Retina (tissue), 1 donor: ENCODE data around the gene FBXO31.
A peak's percentile ranks its signal among the peaks of the same experiment; 100 is the strongest.
"Not testable (repeated sequence)": the region's sequence is repeated elsewhere in the genome, so short reads cannot be mapped to it uniquely, and the experiment has no call there.

Source experiments
- DNase-seq: peaks from one replicate; pipeline ENCODE4 v3.0.0-alpha.2; 2016

The FBXO31 gene

GRCh38 chr16:87384875-87385167, 1.2 kb upstream of the FBXO31 start:
- DNase-seq, result not testable (repeated sequence)

GRCh38 chr16:87384162-87384874, 742 bp upstream of the FBXO31 start:
- peak; percentile 99 for DNase-seq

- DNase-seq, result peak; percentile 28
Observed at GRCh38 chr16:87382023-87382785, 1.4 kb downstream of the FBXO31 start.

GRCh38 chr16:87380881-87381280, 2.7 kb downstream of the FBXO31 start:
- DNase-seq, result no peak

GRCh38 chr16:87380403-87380802, 3.2 kb downstream of the FBXO31 start:
- no peak for DNase-seq

GRCh38 chr16:87379312-87379752, 4.2 kb downstream of the FBXO31 start:
- DNase-seq, result not testable (repeated sequence)

- no peak for DNase-seq
Observed at GRCh38 chr16:87376660-87377059, 6.9 kb downstream of the FBXO31 start.

DNA sequence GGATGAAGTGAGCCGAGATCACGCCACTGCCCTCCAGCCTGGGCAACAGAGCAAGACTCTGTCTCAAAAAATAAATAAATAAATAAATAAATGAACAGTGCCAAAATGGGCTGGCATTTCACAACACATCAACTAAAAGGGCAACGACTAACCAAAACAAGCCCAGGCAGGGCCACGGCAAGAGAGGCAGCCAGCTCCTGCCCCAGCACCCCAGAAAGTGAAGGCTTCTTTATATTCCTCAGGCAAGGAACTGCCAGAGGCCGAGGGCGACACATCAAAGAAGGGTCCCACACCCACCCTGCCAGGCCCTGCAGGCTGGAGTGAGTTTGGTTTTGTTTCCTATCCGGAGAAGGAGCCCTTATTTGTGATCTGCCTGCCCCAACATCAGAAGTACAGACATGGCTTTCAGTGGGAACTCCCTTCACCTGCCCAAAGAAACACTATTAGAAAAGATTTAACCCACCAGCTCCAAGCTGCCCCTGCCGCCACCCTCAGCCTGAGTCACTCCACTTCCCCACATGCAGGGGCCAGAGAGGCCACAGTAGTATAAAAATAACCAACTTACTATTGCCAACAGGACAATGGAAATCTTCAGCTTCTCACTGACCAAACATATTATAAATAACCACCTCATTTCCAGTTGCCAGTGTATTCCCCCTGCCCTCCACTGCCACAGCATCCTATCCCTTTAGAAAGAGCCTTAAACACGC, 8.0 kb downstream of the FBXO31 start:
- DNase-seq, result no peak

- DNase-seq, result no peak
Observed at GRCh38 chr16:87374313-87374712, 9.3 kb downstream of the FBXO31 start.

GRCh38 chr16:87372305-87372704, 11.3 kb downstream of the FBXO31 start:
- no peak for DNase-seq

DNA sequence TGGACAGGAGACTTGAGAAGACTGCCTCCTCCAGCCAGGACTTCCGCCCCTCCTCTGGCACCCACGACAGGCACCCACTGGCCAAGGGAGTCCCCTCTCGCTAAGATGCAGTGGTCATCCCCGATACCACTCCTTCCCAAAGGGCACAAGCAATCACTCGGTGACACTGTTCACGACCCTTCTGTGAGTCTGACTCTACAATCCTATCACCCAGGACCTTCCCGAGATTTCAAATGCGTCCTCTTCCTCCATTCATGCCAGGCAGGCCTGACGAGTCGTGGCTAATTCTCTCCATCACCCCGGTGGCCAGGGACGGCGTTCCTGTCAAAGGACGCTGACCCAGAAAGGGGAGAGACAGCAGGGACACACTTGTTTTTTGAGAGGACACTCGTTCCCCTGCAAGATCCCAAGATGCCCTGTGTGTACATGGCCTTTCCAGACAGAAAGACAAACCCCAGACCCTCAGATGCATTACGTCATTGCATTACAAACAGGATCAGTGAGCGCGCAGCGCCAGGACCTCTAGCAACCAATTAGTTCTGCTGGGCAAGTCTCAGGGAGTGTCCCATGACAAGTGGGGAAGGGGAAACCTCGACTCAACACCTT, 12.2 kb downstream of the FBXO31 start:
- DNase-seq, result peak; percentile 77

GRCh38 chr16:87369796-87370719, 13.5 kb downstream of the FBXO31 start:
- no peak for DNase-seq

DNA sequence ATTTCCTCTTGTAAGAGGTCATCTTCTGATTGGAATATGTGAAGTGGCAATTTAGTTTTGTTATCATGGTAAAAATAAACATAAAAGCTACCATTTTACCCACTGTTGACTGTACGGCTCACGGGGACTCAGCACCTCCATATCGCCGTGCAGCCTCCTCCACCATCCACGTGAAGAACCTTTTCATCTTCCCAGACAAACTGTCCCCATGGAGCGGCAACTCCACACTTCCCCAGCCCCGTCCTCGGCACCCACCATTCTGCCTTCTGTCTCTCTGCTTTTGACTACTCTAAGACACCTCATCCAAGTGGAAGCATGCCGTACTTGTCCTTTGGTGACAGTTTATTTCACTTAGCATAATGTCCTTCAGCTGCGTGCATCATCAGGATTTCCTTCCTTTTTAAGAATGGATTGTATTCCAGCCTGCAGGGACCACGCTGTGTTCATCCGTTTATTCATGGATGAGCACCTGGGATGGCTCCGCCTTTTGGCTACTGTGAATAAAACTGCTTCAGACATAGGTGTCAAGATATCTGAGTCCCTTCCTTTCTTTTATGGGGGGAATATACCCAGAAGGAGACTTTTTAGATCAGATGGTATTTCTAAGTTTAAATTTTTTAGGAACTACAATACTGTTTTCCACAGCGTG, 14.3 kb downstream of the FBXO31 start:
- DNase-seq, result no peak

- DNase-seq, result no peak
Observed at GRCh38 chr16:87368029-87368770, 15.4 kb downstream of the FBXO31 start.

GRCh38 chr16:87367529-87367928, 16.0 kb downstream of the FBXO31 start:
- no peak for DNase-seq

- DNase-seq, result no peak
Observed at GRCh38 chr16:87366930-87367329, 16.6 kb downstream of the FBXO31 start.

DNA sequence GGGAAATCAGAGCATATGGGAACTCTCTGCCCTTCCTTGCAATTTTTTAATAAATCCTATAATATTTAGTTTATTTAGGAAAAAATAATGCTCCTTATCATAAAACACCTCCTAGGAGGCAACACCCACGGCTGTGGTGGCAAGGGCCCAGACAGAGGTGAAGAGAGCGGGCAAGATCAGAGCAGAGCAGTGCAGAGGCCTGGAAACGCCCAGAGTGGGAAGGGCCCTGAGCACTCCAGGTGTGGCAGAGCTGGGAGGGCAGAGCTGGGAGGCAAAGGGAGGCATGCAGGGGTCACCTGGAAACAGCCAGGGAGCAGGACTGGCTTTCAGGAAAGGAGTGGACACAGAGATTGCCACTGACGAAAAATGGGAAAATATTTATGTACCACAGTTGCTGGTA, 17.3 kb downstream of the FBXO31 start:
- DNase-seq, result no peak

DNA sequence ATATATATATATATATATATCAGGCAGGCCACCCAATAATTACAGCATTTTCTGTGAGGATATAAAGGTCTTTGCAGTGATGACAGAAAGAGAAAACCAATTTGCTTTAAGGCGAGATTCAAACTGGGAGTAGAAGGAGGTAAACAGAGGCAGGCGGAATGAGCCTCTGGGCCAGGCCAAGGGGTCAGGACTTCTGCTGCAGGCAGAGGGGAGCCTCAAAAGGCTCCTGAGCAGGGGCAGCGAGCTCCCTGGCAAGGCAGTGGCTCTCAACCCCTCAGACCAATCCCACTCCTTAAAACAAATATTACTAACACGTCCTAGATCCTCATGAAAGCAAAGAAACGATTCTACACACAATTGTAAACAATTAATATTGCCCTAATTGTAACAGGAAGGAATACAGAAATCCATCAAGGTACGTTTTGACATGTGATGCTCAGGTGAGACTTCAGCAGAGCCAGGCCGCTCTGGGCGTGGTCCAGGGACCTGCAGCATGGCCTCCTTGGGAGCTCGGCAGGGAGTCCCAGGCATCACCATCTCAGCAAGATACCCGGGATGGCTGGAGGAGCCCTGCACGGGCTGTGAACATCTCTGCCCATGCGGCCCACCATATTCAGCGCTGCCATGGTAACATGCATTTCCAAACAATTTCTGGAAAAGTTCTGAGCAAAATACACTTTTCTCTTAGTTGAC, 18.4 kb downstream of the FBXO31 start:
- no peak for DNase-seq

DNA sequence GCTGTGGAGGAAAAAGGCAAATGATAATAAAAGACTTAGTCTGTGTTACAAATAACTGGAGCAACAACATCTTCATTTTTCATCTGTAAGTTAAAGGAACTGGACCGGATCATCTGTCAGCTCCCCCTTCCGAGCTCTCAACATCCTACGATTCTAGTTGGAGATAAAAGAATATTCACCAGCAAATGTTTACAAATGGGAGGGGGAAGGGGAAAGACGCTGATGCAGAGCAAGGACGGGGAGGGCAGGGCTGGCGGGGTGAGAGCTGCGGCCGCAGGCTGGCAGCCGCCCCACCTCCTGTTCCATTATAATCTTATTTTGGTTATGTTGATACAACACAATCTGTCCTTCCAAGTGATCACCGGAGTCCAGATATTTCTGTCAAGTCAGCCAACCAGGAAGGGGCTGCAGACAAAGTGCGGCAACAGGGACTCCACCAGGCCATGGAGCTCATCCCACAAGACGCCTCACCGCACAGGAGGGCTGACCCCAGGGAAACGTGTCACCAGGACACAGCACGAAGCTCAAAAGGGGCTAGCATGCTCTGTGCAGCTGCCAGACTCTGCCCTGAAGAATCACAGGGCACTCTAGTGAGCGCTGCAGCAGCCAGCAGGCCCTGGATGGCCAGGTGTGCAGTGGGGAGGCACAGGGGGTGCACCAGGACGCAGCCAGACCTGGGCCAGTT, 19.7 kb downstream of the FBXO31 start:
- DNase-seq, result peak; percentile 20
